GM18861 (cell line): ENCODE measurements around the gene DNAJB14.
"Not testable (repeated sequence)": the region's sequence is repeated elsewhere in the genome, so short reads cannot be mapped to it uniquely, and the experiment has no call there.

Source experiments
- ATAC-seq: cut with Tn5 transposase; IDR thresholded peaks from one replicate; pipeline ENCODE4 v1.9.1; 2021; ENCODE audit not compliant: unreplicated experiment

DNAJB14 gene

DNA sequence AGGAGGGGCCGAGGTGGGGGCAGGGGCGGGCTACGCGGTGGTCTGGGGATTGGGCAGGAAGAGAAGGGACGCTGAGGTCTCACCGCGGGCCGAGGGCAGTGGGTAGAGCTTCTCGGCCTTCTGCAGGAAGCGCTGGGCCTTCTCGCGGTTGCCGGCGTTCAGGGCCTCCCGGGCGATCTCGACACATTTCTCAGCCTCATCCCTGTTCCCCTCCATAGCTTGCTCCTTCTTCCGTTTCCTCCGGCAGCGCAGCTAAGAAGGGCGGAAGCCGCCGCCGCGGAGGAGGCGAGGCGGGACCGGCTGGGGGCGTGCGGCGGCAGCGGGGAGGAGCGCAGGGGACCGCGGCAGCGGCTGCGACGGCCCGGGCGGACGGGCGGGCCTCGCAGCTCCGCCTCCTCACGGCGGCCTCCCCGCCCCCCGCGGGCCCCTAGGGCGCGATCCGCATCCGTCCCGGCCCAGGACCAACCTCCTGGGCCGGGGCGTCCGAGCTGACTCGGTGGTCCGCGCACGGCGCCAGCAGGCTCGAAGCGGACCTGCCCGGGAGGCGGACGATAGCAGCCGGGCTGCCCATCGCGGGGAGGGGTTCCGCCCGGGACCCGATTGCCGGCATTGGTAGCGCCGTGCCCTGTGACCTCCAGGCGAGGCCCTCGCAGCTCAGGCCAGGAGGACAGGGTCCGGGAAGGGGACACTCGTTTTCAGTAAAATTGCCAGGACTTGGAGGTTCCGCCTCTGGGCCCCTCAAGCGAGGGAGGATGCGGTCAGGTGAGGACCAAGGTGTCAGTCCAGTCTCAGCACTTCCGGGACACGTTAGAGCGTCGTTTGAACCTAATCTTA lies at the start of gene DNAJB14:
TSS of gene DNAJB14 (minus strand) at position 263 of the 834 bp plus-strand sequence. CDS start at position 216, 47 bp downstream.
- peak; percentile 34 for ATAC-seq

- ATAC-seq = no peak
Measured at GRCh38 chr4:99991741-99992140, 45.3 kb upstream of the DNAJB14 start.

GRCh38 chr4:99987681-99988080 lies 41.3 kb upstream of the DNAJB14 start:
- no peak for ATAC-seq

- ATAC-seq = no peak
Measured at GRCh38 chr4:99986792-99987191, 40.4 kb upstream of the DNAJB14 start.

GRCh38 chr4:99983289-99983943 lies 37.0 kb upstream of the DNAJB14 start:
- no peak for ATAC-seq

GRCh38 chr4:99979872-99980271 lies 33.5 kb upstream of the DNAJB14 start:
- ATAC-seq = no peak

- ATAC-seq = no peak
Measured at GRCh38 chr4:99971453-99972111, 25.2 kb upstream of the DNAJB14 start.

DNA sequence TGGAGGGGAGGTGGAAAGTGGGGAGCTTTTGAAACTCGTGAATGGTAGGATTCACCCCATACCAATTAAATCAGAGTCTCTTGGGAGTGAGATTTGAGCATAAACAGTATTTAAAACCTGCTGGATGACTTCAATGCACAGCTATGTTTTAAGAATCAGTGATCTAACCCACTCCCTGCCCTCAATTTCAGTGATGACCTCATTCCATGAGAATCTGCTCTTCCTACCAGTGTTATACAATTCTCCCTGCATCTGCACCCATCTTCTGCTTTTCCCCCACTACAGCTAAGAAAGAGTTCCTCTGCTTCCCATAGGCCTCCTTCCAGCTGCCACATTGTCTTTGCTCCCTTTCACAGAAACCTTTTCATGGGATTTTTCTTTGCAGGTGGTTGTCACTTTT lies 21.9 kb upstream of the DNAJB14 start:
- ATAC-seq = no peak

- no peak for ATAC-seq
Measured at GRCh38 chr4:99966692-99967091, 20.3 kb upstream of the DNAJB14 start.

DNA sequence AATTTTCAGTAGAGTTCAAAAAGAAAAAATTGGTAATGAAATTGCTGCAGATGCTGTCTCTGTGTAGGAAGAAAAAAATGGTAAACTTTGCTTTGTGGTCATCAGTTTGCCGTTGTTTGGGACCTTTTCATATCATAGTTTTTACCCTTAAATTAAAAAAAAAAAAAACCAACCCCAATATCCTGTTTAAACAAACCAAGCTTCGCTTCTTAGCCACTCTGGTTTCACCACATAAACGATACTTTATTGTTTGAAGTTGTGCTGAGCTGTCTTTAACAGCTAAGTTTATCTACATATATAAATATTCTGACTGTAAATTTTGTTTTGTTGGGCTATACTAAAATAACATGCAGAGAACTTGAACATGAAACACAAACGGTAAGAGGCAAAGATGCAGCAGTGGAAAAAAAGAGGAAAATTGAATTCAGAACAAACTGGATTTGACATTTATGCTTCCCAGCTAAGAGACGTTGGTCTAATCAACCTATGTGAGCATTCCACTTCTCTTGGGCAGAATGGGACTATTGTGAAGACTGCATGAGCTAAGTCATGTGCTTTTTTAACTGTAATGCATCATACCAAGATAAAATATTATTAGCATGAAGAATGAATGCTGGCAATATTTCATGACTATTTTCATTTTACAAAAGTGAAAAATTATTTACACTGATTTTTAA lies 19.4 kb upstream of the DNAJB14 start:
- ATAC-seq = no peak

DNA sequence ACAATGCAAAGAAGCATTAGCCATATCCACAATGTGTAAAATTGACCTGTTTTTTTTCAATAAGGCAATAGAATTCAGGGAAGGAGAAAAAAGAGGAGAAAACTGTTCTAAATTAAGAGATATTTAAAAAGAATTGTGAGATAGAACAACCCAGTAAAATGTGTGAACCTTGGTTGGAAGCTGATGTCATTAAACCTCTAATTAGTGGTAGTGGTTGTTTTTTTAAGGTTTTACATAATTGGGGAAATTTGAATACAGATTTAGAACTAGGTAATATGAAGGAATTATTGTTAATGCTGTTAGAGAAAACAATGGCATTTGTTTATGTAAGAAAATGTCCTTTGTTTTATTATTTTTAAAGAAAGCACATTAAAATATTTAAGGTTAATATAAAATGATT lies 18.8 kb upstream of the DNAJB14 start:
- ATAC-seq = no peak

DNA sequence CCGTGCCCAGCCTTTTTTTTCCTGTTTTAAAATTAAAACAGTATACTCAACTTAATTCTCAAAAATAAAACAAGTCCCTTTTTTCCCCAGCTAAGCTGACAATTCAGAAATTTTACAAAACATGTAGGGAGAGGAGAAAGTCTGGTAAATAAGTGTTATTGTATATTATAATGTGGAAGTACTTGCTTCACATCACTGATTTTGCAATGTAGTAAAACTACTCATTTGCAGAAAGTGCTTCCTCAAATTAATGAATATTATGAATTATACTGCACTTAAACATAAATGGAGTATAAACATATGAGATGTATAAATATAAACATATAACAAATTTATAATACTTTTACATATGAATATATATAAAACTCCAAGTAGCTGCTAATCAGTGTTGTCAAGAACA lies 15.3 kb upstream of the DNAJB14 start:
- no peak for ATAC-seq

GRCh38 chr4:99960648-99961047 lies 14.2 kb upstream of the DNAJB14 start:
- no peak for ATAC-seq

- ATAC-seq = not testable (repeated sequence)
Measured at GRCh38 chr4:99958207-99958606, 11.8 kb upstream of the DNAJB14 start.

- no peak for ATAC-seq
Measured at GRCh38 chr4:99950913-99951254, 4.5 kb upstream of the DNAJB14 start.

DNA sequence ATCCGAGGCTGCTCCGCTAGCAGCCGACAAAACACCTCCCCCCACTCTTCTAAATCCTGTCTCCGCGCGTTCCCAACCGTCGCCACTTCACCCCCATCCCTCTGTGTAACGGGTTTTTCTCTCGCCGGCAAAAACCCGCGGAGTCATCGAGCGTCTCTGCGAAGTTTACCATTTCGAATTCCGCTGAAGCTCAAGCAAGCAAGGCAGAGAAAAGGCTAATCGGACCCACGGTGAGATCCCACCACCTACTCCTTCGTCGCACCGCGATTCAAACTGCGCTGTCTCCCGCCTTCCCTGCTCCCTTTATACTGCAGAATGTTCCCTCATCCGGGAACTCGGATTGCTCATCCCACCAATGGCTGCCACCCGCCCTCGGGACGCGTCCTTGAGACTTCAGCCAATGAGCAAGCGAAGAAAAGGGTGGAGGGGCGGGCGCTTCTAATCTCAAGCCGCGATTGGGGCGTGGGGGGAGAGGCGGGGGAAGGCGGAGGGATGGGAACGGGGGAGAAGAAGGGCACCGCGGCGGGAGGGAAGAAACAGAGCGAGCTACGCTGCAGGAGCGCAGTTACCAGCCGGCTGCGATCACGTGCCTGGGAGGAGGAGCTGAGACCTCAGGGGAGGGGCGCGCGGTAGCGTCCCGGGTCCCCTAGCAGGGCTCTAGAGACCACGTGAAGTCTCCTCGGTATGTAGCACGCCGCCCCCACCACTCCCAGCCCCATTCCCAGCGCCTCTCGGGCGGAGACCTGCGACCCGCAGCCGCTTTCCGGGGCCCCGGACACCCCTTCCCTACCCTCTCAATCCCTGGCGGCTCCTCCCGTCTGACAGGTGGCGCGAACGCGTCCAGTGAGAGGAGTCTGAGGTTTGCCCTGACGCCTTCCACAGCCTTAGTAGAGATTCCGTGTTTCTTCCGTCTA lies 3.8 kb upstream of the DNAJB14 start, which contains the start of gene H2AZ1:
TSS of gene H2AZ1 (minus strand) at position 277 of the 914 bp plus-strand sequence. CDS start at position 172, 105 bp downstream.
- peak; percentile 51 for ATAC-seq

GRCh38 chr4:99949034-99949998 lies 2.9 kb upstream of the DNAJB14 start:
- peak; percentile 22 for ATAC-seq

GRCh38 chr4:99947608-99948007 lies 1.2 kb upstream of the DNAJB14 start:
- ATAC-seq = no peak

DNA sequence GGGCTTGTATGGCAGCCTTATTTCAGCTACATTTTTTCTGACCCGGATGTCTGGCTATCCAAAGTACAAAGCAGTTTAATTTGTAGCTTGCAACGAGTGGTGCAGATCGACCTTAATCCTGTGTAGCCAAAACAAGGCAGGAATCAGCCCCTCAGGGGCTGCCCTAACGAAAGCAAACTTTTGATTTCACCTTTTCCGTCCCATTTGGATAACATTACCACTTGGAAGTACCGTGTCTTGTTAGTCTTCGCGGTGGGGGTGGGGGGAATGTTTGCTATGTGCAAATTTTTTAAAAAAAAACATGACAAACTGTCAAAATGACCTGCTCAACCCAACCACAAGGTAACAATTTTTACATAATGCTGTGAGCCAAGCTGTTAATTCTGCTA lies 766 bp upstream of the DNAJB14 start:
- no peak for ATAC-seq
